GM12878 (cell line): Measurements from ENCODE around the gene HS3ST2. TPM values are rescaled to one million over a fixed set of nuclear protein-coding genes. Genes with fewer than 3 reads are reported as not detected.

Source experiments
- ATAC-seq: fragments of 200-7000 bp; cut with Tn5 transposase; 3 replicates; pipeline ENCODE4 v1.9.1; 2020; ENCODE audit warnings: mild to moderate bottlenecking, moderate library complexity
- BruUV-seq: library from RNA; stranded (reverse); fragments of 400-500 nt; replicated peaks from 2 replicates; lab custom pipeline; 2021; lab: Mats Ljungman, UMichigan
- CTCF ChIA-PET: fragments of 300-600 bp; sonication (Branson Sonifier 250); formaldehyde crosslinking; extraction: SDS; loops from one replicate; lab custom pipeline; 2021; ENCODE audit warnings: inconsistent platforms; lab: Yijun Ruan, JAX
- POLR2A ChIA-PET: fragments of 350-600 bp; formaldehyde crosslinking; extraction: SDS; loops from one replicate; lab custom pipeline; 2021; ENCODE audit warnings: inconsistent platforms; lab: Charles Lee
- RAD21 ChIA-PET: fragments of 300-600 bp; sonication (Branson Sonifier 250); formaldehyde crosslinking; loops from one replicate; lab custom pipeline; 2023; ENCODE audit warnings: antibody characterized with exemption; ENCODE audit not compliant: unreplicated experiment; lab: Charles Lee
- SMC1A ChIA-PET: fragments of 300-600 bp; sonication (Branson Sonifier 250); formaldehyde crosslinking; loops from one replicate; lab custom pipeline; 2023; ENCODE audit not compliant: unreplicated experiment, uncharacterized antibody; lab: Charles Lee
- DNase-seq: peaks from one replicate; pipeline ENCODE4 v3.0.0-alpha.2; 2011; ENCODE audit warnings: low read depth, low spot score
- FAIRE-seq: peaks from 3 replicates; lab custom pipeline; 2011; peaks lifted over from hg19 to GRCh38; lab: Jason Lieb, UNC
- H2AFZ ChIP-seq: 2 replicates; pipeline ENCODE4 v1.6.0; 2011; ENCODE audit warnings: low read depth, low read length, control low read depth; ENCODE audit not compliant: control insufficient read depth
- H3K27ac ChIP-seq: 2 replicates; pipeline ENCODE4 v1.5.1; 2011; ENCODE audit warnings: control low read depth; ENCODE audit not compliant: control insufficient read depth, insufficient read depth
- H3K27me3 ChIP-seq, 2 experiments: replicated peaks in 1 of 2; 2 replicates each; pipeline versions ENCODE4 v1.6.0 to v1.6.1; 2011; ENCODE audit warnings: low read length in 1 of 2; ENCODE audit not compliant: control insufficient read depth in 2 of 2, insufficient read depth in 2 of 2
- H3K36me3 ChIP-seq, 2 experiments: 2 replicates each; pipeline ENCODE4 v1.5.1; 2011; ENCODE audit warnings: low read length in 1 of 2; ENCODE audit not compliant: control insufficient read depth in 2 of 2, insufficient read depth in 2 of 2
- H3K4me1 ChIP-seq: 2 replicates; pipeline ENCODE4 v1.6.1; 2011; ENCODE audit warnings: mild to moderate bottlenecking, low read length, moderate library complexity, mixed read lengths; ENCODE audit not compliant: control insufficient read depth, insufficient read depth
- H3K4me2 ChIP-seq: 2 replicates; pipeline ENCODE4 v1.6.0; 2011; ENCODE audit warnings: control low read depth; ENCODE audit not compliant: control insufficient read depth, insufficient read depth
- H3K4me3 ChIP-seq: fragments of 200-600 bp; sonication (generic); 2 replicates; pipeline ENCODE4 v1.5.1; 2016
- H3K79me2 ChIP-seq: 2 replicates; pipeline ENCODE4 v1.6.0; 2011; ENCODE audit warnings: low read length; ENCODE audit not compliant: control insufficient read depth, insufficient read depth
- H3K9ac ChIP-seq: 2 replicates; pipeline ENCODE4 v1.8.0; 2011; ENCODE audit warnings: low read length, control low read depth, mixed read lengths; ENCODE audit not compliant: control insufficient read depth, insufficient read depth
- H3K9me3 ChIP-seq: replicated peaks from 3 replicates; pipeline ENCODE4 v1.5.1; 2011; ENCODE audit warnings: mild to moderate bottlenecking, low read length; ENCODE audit not compliant: control insufficient read depth, insufficient read depth
- H4K20me1 ChIP-seq: 2 replicates; pipeline ENCODE4 v1.6.0; 2011; ENCODE audit not compliant: control insufficient read depth, insufficient read depth
- CBX5 ChIP-seq: sonication (generic); IDR thresholded peaks from 2 replicates; pipeline ENCODE4 v1.6.1; 2016; ENCODE audit warnings: low read depth, moderate library complexity, mild to moderate bottlenecking, inconsistent platforms
- EGR1 ChIP-seq, 2 experiments: IDR thresholded peaks; 1 replicate in 1 of 2; 2 replicates in 1 of 2; pipeline ENCODE4 v1.6.1; 2011 to 2012; ENCODE audit warnings: low read depth in 2 of 2, low read length in 2 of 2, borderline replicate concordance in 1 of 2, mild to moderate bottlenecking in 1 of 2, moderate library complexity in 1 of 2
- ESRRA ChIP-seq: IDR thresholded peaks from 2 replicates; pipeline ENCODE4 v1.6.1; 2012; ENCODE audit warnings: mild to moderate bottlenecking, low read length, improper control_type of control experiment
- HCFC1 ChIP-seq: fragments of 150-350 bp; IDR thresholded peaks from 2 replicates; pipeline ENCODE4 v1.6.1; 2014; ENCODE audit warnings: low read length
- IKZF1 ChIP-seq: fragments of 450-650 bp; conservative IDR thresholded peaks from 2 replicates; pipeline ENCODE4 v1.6.1; 2017; ENCODE audit warnings: antibody characterized with exemption, mild to moderate bottlenecking
- KLF5 ChIP-seq: fragments of 450-650 bp; IDR thresholded peaks from 2 replicates; pipeline ENCODE4 v1.6.1; 2014; ENCODE audit warnings: mild to moderate bottlenecking; ENCODE audit not compliant: partially characterized antibody
- RAD51 ChIP-seq: fragments of 450-650 bp; IDR thresholded peaks from 2 replicates; pipeline ENCODE4 v1.6.1; 2016; ENCODE audit warnings: moderate library complexity, mild to moderate bottlenecking, inconsistent platforms
- RELA ChIP-seq: fragments of 450-650 bp; IDR thresholded peaks from 2 replicates; pipeline ENCODE4 v1.8.0; 2014; ENCODE audit warnings: borderline replicate concordance; ENCODE audit not compliant: partially characterized antibody
- RFX5 ChIP-seq: IDR thresholded peaks from 2 replicates; pipeline ENCODE4 v1.6.1; 2011; ENCODE audit warnings: low read depth, low read length, improper control_type of control experiment
- SMAD1 ChIP-seq: fragments of 450-650 bp; IDR thresholded peaks from 2 replicates; pipeline ENCODE4 v1.6.1; 2018; ENCODE audit warnings: mild to moderate bottlenecking, low read depth; ENCODE audit not compliant: partially characterized antibody
- SRF ChIP-seq, 2 experiments: IDR thresholded peaks; 2 replicates each; pipeline ENCODE4 v1.6.1; 2011; ENCODE audit warnings: low read depth in 2 of 2, low read length in 2 of 2, mild to moderate bottlenecking in 1 of 2, moderate library complexity in 1 of 2
- ZSCAN29 ChIP-seq: fragments of 450-650 bp; IDR thresholded peaks from 2 replicates; pipeline ENCODE4 v1.6.1; 2017; ENCODE audit warnings: mild to moderate bottlenecking, moderate library complexity
- WGBS: methylation state at CpG from one replicate; pipeline ENCODE4 v1.1.6; 2016; ENCODE audit warnings: low lambda C conversion rate; ENCODE audit not compliant: insufficient replicate concordance, insufficient coverage; ENCODE audit errors: missing lambda C conversion rate; 5-methylcytosine and 5-hydroxymethylcytosine counted together
- in situ Hi-C: fragments of 300-500 bp; cut with MboI; formaldehyde crosslinking; loops from 9 replicates; pipeline ENCODE4 v1.14.3; 2018; ENCODE audit warnings: mixed read lengths
- intact Hi-C: fragments of 100-400 bp; cut with micrococcal nuclease; formaldehyde crosslinking; loops from one replicate; pipeline ENCODE4 v1.14.2; 2022; ENCODE audit not compliant: unreplicated experiment
- polyA plus RNA-seq, 11 experiments: library from polyadenylated mRNA; depleted of rRNA in 4 of 11; unstranded in 6 of 11; stranded (reverse) in 5 of 11; fragments of >200 nt; fragmentation: Nextera tagmentation in 4 of 11; fragmentation: Illumina TruSeq in 1 of 11; extraction: Ambion mirVana in 4 of 11; extraction: Trizol in 1 of 11; gene quantifications; 1 replicate in 1 of 11; 2 replicates in 10 of 11; pipeline versions ENCODE4 v1.2.1 to v1.2.3, GENCODE V29; 2011 to 2016; ENCODE audit warnings: inconsistent platforms in 2 of 11, missing spikeins in 2 of 11, low read depth in 1 of 11
- total RNA-seq, 4 experiments: library from RNA; depleted of rRNA in 3 of 4; stranded (reverse); fragments of >200 nt in 3 of 4; fragmentation: Illumina TruSeq in 1 of 4; extraction: Trizol in 1 of 4; gene quantifications; 2 replicates each; pipeline versions ENCODE4 v1.2.1 to v1.2.3, GENCODE V29; 2013 to 2021
- TF ChIP-seq, protein P1 (sequence below): fragments of 450-650 bp; IDR thresholded peaks from 2 replicates; pipeline ENCODE4 v1.6.1; 2017; ENCODE audit warnings: low read depth, mild to moderate bottlenecking, moderate library complexity
- TF ChIP-seq, protein P2 (sequence below): IDR thresholded peaks from 2 replicates; pipeline ENCODE4 v1.6.1; 2011; ENCODE audit warnings: borderline replicate concordance, low read depth, mild to moderate bottlenecking, moderate library complexity, mixed read lengths, low read length; ENCODE audit not compliant: insufficient read depth; ENCODE audit errors: extremely low read length
- TF ChIP-seq, protein P3 (sequence below): fragments of 450-650 bp; IDR thresholded peaks from 2 replicates; pipeline ENCODE4 v1.6.1; 2017; ENCODE audit warnings: mild to moderate bottlenecking, moderate library complexity

HS3ST2 gene
- total and polyA plus RNA-seq, 10 of the 15 experiments (the other 5 are each of a cell fraction or from before 2014, with no cell fraction given) = not detected

DNA sequence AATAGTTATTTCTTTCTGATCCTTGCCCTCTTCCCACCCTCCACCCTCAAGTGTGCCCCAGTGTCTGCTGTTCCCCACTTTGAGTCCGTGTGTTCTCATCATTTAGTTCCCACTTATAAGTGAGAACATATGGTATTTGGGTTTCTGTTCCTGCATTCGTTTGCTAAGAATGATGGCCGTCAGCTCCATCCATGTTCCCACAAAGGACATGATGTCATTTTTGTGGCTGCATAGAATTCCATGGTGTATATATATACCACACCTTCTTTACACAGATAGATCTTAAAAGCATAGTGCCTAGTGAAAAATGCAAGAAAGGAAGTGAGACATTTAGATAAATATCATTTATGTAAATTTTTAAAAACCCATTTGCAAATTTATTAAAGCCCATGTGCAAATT lies 33.1 kb downstream of the HS3ST2 start (continued):
- TF ChIP-seq IKZF1 (no peak), RFX5 (no peak), SMAD1 (no peak), CBX5 (no peak), HCFC1 (no peak), EGR1 (IDR thresholded peaks at IDR 0.05; ENCODE audit: borderline replicate concordance in 1 of 2, low read depth in 2 of 2, low read length in 2 of 2) (no peak), RELA (no peak)
- TF ChIP-seq, all 136 proteins: peak for 0

DNA sequence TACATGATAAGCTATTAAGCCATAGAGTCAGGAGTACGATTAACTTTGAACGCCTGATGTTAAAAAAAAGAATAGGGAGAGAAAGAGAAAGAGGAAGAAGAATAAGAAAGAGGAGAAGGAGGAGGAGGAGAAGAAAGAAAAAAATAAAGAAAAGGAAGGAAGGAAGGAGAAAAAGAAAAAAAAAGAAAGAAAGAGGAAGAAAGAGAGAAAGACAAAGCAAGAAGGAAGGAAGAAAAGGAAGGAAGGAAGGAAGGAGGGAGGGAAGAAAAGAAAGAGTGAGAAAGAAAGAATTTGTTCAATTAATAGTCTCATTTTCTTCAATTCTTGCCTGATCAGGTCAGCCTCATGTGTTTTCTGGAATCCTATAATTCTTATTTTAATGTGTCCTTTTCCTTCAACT lies 33.7 kb downstream of the HS3ST2 start:
- Histone ChIP-seq H2AFZ (no peak overlapping the region), H3K27ac (no peak overlapping the region), H3K79me2 (no peaks in the 10 kb centered on the region), H3K36me3 (no peaks in the 10 kb centered on the region), H3K4me2 (no peak overlapping the region), H3K4me1 (no peaks in the 10 kb centered on the region), H3K9ac (no peak overlapping the region), H3K9me3 (no peaks in the 10 kb centered on the region), H3K27me3 (peaks cover 0 to 2% of the 10 kb centered on the region in 2 experiments; a peak in 1 of 4 replicates), H4K20me1 (no peaks in the 10 kb centered on the region), H3K4me3 (no peak overlapping the region)
- ChIA-PET CTCF (no interaction called here), SMC1A (interaction anchor here (0.6 to 0.7 kb wide), 2 partner anchors 17 to 875 kb away, joined by 3 to 4 read pairs; no protein-coding TSS in a partner anchor), POLR2A (no interaction called here), RAD21 (no interaction called here)
- ATAC-seq (no peak), DNase-seq (no peak), FAIRE-seq (no peak)
- in situ Hi-C loops = no loop called here
- intact Hi-C loops = no loop called here
- WGBS = 79% methylated on average over 2 of the region's 2 CpGs
- no TSS peak for BruUV-seq
- TF ChIP-seq SRF (IDR thresholded peaks at IDR 0.05; ENCODE audit: low read depth in 2 of 2, low read length in 2 of 2) = no peak
- TF ChIP-seq, protein P1, sequence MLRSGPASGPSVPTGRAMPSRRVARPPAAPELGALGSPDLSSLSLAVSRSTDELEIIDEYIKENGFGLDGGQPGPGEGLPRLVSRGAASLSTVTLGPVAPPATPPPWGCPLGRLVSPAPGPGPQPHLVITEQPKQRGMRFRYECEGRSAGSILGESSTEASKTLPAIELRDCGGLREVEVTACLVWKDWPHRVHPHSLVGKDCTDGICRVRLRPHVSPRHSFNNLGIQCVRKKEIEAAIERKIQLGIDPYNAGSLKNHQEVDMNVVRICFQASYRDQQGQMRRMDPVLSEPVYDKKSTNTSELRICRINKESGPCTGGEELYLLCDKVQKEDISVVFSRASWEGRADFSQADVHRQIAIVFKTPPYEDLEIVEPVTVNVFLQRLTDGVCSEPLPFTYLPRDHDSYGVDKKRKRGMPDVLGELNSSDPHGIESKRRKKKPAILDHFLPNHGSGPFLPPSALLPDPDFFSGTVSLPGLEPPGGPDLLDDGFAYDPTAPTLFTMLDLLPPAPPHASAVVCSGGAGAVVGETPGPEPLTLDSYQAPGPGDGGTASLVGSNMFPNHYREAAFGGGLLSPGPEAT = no peak
- TF ChIP-seq, protein P2, sequence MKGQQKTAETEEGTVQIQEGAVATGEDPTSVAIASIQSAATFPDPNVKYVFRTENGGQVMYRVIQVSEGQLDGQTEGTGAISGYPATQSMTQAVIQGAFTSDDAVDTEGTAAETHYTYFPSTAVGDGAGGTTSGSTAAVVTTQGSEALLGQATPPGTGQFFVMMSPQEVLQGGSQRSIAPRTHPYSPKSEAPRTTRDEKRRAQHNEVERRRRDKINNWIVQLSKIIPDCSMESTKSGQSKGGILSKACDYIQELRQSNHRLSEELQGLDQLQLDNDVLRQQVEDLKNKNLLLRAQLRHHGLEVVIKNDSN = no peak
- no peak for TF ChIP-seq KLF5
- no peak for TF ChIP-seq ESRRA
- TF ChIP-seq, protein P3, sequence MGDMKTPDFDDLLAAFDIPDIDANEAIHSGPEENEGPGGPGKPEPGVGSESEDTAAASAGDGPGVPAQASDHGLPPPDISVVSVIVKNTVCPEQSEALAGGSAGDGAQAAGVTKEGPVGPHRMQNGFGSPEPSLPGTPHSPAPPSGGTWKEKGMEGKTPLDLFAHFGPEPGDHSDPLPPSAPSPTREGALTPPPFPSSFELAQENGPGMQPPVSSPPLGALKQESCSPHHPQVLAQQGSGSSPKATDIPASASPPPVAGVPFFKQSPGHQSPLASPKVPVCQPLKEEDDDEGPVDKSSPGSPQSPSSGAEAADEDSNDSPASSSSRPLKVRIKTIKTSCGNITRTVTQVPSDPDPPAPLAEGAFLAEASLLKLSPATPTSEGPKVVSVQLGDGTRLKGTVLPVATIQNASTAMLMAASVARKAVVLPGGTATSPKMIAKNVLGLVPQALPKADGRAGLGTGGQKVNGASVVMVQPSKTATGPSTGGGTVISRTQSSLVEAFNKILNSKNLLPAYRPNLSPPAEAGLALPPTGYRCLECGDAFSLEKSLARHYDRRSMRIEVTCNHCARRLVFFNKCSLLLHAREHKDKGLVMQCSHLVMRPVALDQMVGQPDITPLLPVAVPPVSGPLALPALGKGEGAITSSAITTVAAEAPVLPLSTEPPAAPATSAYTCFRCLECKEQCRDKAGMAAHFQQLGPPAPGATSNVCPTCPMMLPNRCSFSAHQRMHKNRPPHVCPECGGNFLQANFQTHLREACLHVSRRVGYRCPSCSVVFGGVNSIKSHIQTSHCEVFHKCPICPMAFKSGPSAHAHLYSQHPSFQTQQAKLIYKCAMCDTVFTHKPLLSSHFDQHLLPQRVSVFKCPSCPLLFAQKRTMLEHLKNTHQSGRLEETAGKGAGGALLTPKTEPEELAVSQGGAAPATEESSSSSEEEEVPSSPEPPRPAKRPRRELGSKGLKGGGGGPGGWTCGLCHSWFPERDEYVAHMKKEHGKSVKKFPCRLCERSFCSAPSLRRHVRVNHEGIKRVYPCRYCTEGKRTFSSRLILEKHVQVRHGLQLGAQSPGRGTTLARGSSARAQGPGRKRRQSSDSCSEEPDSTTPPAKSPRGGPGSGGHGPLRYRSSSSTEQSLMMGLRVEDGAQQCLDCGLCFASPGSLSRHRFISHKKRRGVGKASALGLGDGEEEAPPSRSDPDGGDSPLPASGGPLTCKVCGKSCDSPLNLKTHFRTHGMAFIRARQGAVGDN = no peak
- TF ChIP-seq RAD51 = no peak
- no peak for TF ChIP-seq ZSCAN29
